H9 (cell line): Measurements from ENCODE around the gene SAMM50. TPM values are rescaled to one million over a fixed set of nuclear protein-coding genes. Genes with fewer than 3 reads are reported as not detected.

ENCODE experiments used
- DNase-seq: peaks from one replicate; pipeline ENCODE4 v3.0.0-alpha.2; 2017
- H2AFZ ChIP-seq: one replicate; pipeline ENCODE4 v1.6.1; 2013; ENCODE audit warnings: mild to moderate bottlenecking, low read length, control low read depth, moderate library complexity
- H2AK5ac ChIP-seq: 2 replicates; pipeline ENCODE4 v1.6.1; 2013; ENCODE audit warnings: low read length, control low read depth, mixed read lengths; ENCODE audit not compliant: insufficient read length
- H2BK120ac ChIP-seq: one replicate; pipeline ENCODE4 v1.6.1; 2013; ENCODE audit warnings: low read depth, mild to moderate bottlenecking, low read length, control low read depth, inconsistent platforms; ENCODE audit not compliant: poor library complexity, severe bottlenecking
- H2BK12ac ChIP-seq: 2 replicates; pipeline ENCODE4 v1.6.1; 2013; ENCODE audit warnings: low read length, control low read depth, mixed read lengths, low read depth; ENCODE audit not compliant: insufficient read length
- H2BK15ac ChIP-seq: 2 replicates; pipeline ENCODE4 v1.6.1; 2013; ENCODE audit warnings: low read depth, low read length, control low read depth
- H2BK20ac ChIP-seq: one replicate; pipeline ENCODE4 v1.6.1; 2013; ENCODE audit warnings: low read depth, mild to moderate bottlenecking, low read length, control low read depth, inconsistent platforms; ENCODE audit not compliant: poor library complexity, severe bottlenecking
- H2BK5ac ChIP-seq: 2 replicates; pipeline ENCODE4 v1.6.1; 2013; ENCODE audit warnings: low read length, control low read depth, mixed read lengths; ENCODE audit not compliant: insufficient read length
- H3K14ac ChIP-seq: 2 replicates; pipeline ENCODE4 v1.6.1; 2013; ENCODE audit warnings: low read length, control low read depth; ENCODE audit not compliant: insufficient read depth
- H3K18ac ChIP-seq: 2 replicates; pipeline ENCODE4 v1.6.1; 2013; ENCODE audit warnings: low read depth, mild to moderate bottlenecking, mixed read lengths, low read length, control low read depth; ENCODE audit not compliant: insufficient read length
- H3K23ac ChIP-seq: 2 replicates; pipeline ENCODE4 v1.6.1; 2013; ENCODE audit warnings: low read length, control low read depth, mixed read lengths, low read depth; ENCODE audit not compliant: insufficient read length
- H3K23me2 ChIP-seq: 2 replicates; pipeline ENCODE4 v1.6.1; 2013; ENCODE audit warnings: low read depth, mild to moderate bottlenecking, mixed read lengths, low read length, control low read depth; ENCODE audit not compliant: insufficient read length, poor library complexity, severe bottlenecking
- H3K27ac ChIP-seq: 2 replicates; pipeline ENCODE4 v1.5.1; 2013; ENCODE audit warnings: low read length, control low read depth, mixed read lengths, low read depth; ENCODE audit not compliant: insufficient read length
- H3K27me3 ChIP-seq: 2 replicates; pipeline ENCODE4 v1.6.1; 2013; ENCODE audit warnings: low read length, control low read depth, inconsistent platforms; ENCODE audit not compliant: insufficient read depth
- H3K4ac ChIP-seq: 2 replicates; pipeline ENCODE4 v1.6.1; 2013; ENCODE audit warnings: low read depth, mild to moderate bottlenecking, control low read depth, inconsistent platforms, low read length, moderate library complexity
- H3K4me1 ChIP-seq: 2 replicates; pipeline ENCODE4 v1.6.1; 2013; ENCODE audit warnings: low read length, control low read depth, inconsistent platforms; ENCODE audit not compliant: insufficient read depth
- H3K4me2 ChIP-seq: 2 replicates; pipeline ENCODE4 v1.6.1; 2013; ENCODE audit warnings: low read length, control low read depth, mixed read lengths; ENCODE audit not compliant: insufficient read length, insufficient read depth
- H3K56ac ChIP-seq: 2 replicates; pipeline ENCODE4 v1.6.1; 2013; ENCODE audit warnings: low read depth, mild to moderate bottlenecking, mixed read lengths, low read length, control low read depth; ENCODE audit not compliant: insufficient read length
- H3K79me1 ChIP-seq: 2 replicates; pipeline ENCODE4 v1.6.1; 2013; ENCODE audit warnings: low read depth, mild to moderate bottlenecking, moderate library complexity, low read length, control low read depth, inconsistent platforms; ENCODE audit not compliant: insufficient read depth, poor library complexity, severe bottlenecking
- H3K79me2 ChIP-seq: 2 replicates; pipeline ENCODE4 v1.6.1; 2013; ENCODE audit warnings: low read length, control low read depth, inconsistent platforms; ENCODE audit not compliant: insufficient read depth
- H3K9ac ChIP-seq: 2 replicates; pipeline ENCODE4 v1.6.1; 2013; ENCODE audit warnings: low read length, control low read depth, mixed read lengths; ENCODE audit not compliant: insufficient read length; ENCODE audit errors: extremely low read depth
- H3K9me3 ChIP-seq: one replicate; pipeline ENCODE4 v1.6.1; 2013; ENCODE audit warnings: low read depth, low read length, inconsistent platforms; ENCODE audit not compliant: control insufficient read depth
- H3T11ph ChIP-seq: one replicate; pipeline ENCODE4 v1.6.1; 2013; ENCODE audit warnings: mild to moderate bottlenecking, low read length, control low read depth, inconsistent platforms
- H4K20me1 ChIP-seq: one replicate; pipeline ENCODE4 v1.6.1; 2013; ENCODE audit not compliant: control insufficient read depth, insufficient read length, insufficient read depth
- H4K5ac ChIP-seq: 2 replicates; pipeline ENCODE4 v1.6.1; 2013; ENCODE audit warnings: low read depth, mild to moderate bottlenecking, mixed read lengths, low read length, control low read depth; ENCODE audit not compliant: insufficient read length
- H4K8ac ChIP-seq: replicated peaks from 2 replicates; pipeline ENCODE4 v1.6.1; 2013; ENCODE audit warnings: low read length, control low read depth, mixed read lengths, low read depth; ENCODE audit not compliant: insufficient read length
- H4K91ac ChIP-seq: 2 replicates; pipeline ENCODE4 v1.6.1; 2013; ENCODE audit warnings: low read depth, mild to moderate bottlenecking, moderate library complexity, mixed read lengths, low read length, control low read depth; ENCODE audit not compliant: insufficient read length
- H3K27ac Mint-ChIP-seq, 3 experiments: 2 replicates in 2 of 3; 3 replicates in 1 of 3; pipeline ENCODE4 v1.8.0; 2020 to 2021; ENCODE audit warnings: mixed read lengths in 3 of 3, mild to moderate bottlenecking in 1 of 3, moderate library complexity in 1 of 3
- H3K27me3 Mint-ChIP-seq: 2 replicates; pipeline ENCODE4 v1.8.0; 2021; ENCODE audit warnings: low read depth, mild to moderate bottlenecking, moderate library complexity, mixed read lengths
- H3K36me3 Mint-ChIP-seq, 3 experiments: 2 replicates in 2 of 3; 3 replicates in 1 of 3; pipeline ENCODE4 v1.8.0; 2020 to 2021; ENCODE audit warnings: low read depth in 3 of 3, mixed read lengths in 3 of 3; ENCODE audit not compliant: insufficient read depth in 1 of 3
- H3K4me1 Mint-ChIP-seq, 2 experiments: 2 replicates each; pipeline ENCODE4 v1.8.0; 2020; ENCODE audit warnings: mixed read lengths in 2 of 2
- H3K4me3 Mint-ChIP-seq, 2 experiments: 2 replicates in 1 of 2; 3 replicates in 1 of 2; pipeline ENCODE4 v1.8.0; 2020 to 2021; ENCODE audit warnings: mild to moderate bottlenecking in 2 of 2, mixed read lengths in 2 of 2, moderate library complexity in 1 of 2
- H3K9me3 Mint-ChIP-seq, 2 experiments: 2 replicates in 1 of 2; 3 replicates in 1 of 2; pipeline ENCODE4 v1.8.0; 2020; ENCODE audit warnings: mild to moderate bottlenecking in 2 of 2, mixed read lengths in 2 of 2, moderate library complexity in 1 of 2
- WGBS: extraction: QIAGEN DNeasy Blood & Tissue Kit; methylation state at CpG from one replicate; pipeline ENCODE4 v1.1.7; 2013; ENCODE audit warnings: missing lambda C conversion rate, low lambda C conversion rate, mixed read lengths; ENCODE audit not compliant: insufficient read length; ENCODE audit errors: extremely low coverage; 5-methylcytosine and 5-hydroxymethylcytosine counted together
- total RNA-seq: library from RNA; stranded (reverse); gene quantifications from 2 replicates; pipeline ENCODE4 v1.2.1, GENCODE V29; 2021
- TF ChIP-seq, protein P1 (sequence below): fragments of 200-600 bp; sonication (generic); conservative IDR thresholded peaks from 3 replicates; pipeline ENCODE4 v1.8.0; 2021; ENCODE audit warnings: antibody characterized with exemption, mild to moderate bottlenecking

The SAMM50 gene
- total RNA-seq, 1 experiment from 2014 or later, result 57.2 TPM

GRCh38 chr22:43917521-43917920 is 37.7 kb upstream of the SAMM50 start:
- H3K9me3 ChIP-seq, result no peaks in the 10 kb centered on the region
- H3K18ac ChIP-seq, result no peak overlapping the region
- no peak overlapping the region for H3K4me2 ChIP-seq
- H3K9ac ChIP-seq, result no peak overlapping the region
- H3K23me2 ChIP-seq, result no peaks in the 10 kb centered on the region
- Mint-ChIP-seq H3K9me3 (peaks cover 2 to 5% of the 10 kb centered on the region in 2 experiments; a peak in 3 of 5 replicates), H3K27ac (no peak overlapping the region), H3K36me3 (peaks cover 0 to 4% (median 2%) of the 10 kb centered on the region in 3 experiments; a peak in 2 of 7 replicates), H3K4me3 (no peak overlapping the region), H3K27me3 (peaks cover 27% of the 10 kb centered on the region), H3K4me1 (peaks cover 8 to 15% of the 10 kb centered on the region in 2 experiments)
- H3K4me1 ChIP-seq, result peaks cover 3% of the 10 kb centered on the region; the same call in 1 of the 2 replicates
- no peak overlapping the region for H3T11ph ChIP-seq
- H2AK5ac ChIP-seq, result no peak overlapping the region
- H3K79me2 ChIP-seq, result no peaks in the 10 kb centered on the region
- no peak overlapping the region for H4K91ac ChIP-seq
- no peak overlapping the region for H3K23ac ChIP-seq
- no peak overlapping the region for H2AFZ ChIP-seq
- H2BK120ac ChIP-seq, result no peak overlapping the region
- H3K79me1 ChIP-seq, result no peaks in the 10 kb centered on the region
- H4K20me1 ChIP-seq, result no peaks in the 10 kb centered on the region
- H2BK15ac ChIP-seq, result no peak overlapping the region
- no peak overlapping the region for H3K56ac ChIP-seq
- no peak overlapping the region for H3K27ac ChIP-seq
- no peak overlapping the region for H4K8ac ChIP-seq
- H2BK5ac ChIP-seq, result no peak overlapping the region
- no peak overlapping the region for H3K14ac ChIP-seq
- DNase-seq, result no peak
- no peak overlapping the region for H2BK20ac ChIP-seq
- no peak overlapping the region for H4K5ac ChIP-seq
- no CpG with 5 or more reads among the region's 6 CpGs for WGBS
- TF ChIP-seq, protein P1, sequence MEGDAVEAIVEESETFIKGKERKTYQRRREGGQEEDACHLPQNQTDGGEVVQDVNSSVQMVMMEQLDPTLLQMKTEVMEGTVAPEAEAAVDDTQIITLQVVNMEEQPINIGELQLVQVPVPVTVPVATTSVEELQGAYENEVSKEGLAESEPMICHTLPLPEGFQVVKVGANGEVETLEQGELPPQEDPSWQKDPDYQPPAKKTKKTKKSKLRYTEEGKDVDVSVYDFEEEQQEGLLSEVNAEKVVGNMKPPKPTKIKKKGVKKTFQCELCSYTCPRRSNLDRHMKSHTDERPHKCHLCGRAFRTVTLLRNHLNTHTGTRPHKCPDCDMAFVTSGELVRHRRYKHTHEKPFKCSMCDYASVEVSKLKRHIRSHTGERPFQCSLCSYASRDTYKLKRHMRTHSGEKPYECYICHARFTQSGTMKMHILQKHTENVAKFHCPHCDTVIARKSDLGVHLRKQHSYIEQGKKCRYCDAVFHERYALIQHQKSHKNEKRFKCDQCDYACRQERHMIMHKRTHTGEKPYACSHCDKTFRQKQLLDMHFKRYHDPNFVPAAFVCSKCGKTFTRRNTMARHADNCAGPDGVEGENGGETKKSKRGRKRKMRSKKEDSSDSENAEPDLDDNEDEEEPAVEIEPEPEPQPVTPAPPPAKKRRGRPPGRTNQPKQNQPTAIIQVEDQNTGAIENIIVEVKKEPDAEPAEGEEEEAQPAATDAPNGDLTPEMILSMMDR, result no peak
- H3K4ac ChIP-seq, result no peak overlapping the region
- H2BK12ac ChIP-seq, result no peak overlapping the region
- no peaks in the 10 kb centered on the region for H3K27me3 ChIP-seq
